ENCODE measurements around the gene CLK2. TPM values are rescaled to one million over a fixed set of nuclear protein-coding genes. Genes with fewer than 3 reads are reported as not detected.

The CLK2 gene
- total and polyA plus RNA-seq, 2 of the 13 experiments (the other 11 are each of a cell fraction or from before 2014, with no cell fraction given) = 20.1 to 73.5 TPM

DNA sequence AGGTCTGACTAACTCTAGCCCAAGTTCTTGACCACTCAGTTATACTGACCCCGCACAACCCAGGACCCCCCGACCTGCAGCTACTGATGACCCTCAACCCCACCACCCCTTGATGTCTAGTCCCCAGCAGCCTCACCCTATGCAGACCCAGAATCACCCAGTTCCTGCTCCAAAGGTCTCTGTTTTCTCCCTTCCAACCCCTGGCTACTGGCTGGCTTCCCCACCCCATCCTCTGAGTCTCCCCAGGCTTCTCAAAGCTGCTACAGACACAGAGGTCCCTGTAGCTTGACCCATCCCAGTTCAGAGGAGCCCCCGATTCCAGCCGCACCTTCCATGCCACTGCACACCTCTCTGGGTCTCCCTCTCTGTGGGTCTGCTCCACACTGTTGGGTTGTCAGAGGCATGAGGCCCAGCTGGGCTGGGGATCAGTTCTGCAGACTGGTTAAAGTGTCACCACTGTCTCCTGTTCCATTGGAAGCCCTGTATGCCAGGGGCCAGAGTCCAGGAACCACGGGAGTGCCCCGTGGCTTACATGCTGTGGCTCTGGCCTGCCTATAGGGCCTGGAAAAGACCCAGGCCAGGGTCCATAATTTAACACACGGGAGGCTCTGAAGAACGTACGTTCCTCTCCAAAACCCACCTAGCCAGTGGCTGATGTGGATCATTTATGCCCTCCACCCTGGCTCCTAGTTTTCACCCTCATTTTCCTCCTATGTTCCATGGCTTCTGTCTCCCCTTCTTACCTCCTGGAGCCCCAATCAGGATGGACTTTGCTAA, 27.4 kb upstream of the CLK2 start (continued):
- peak; percentile 90 for TF ChIP-seq ARNTL (CRISPR knock-in tag; IDR thresholded peaks at IDR 0.05)
- TF ChIP-seq, protein P1, sequence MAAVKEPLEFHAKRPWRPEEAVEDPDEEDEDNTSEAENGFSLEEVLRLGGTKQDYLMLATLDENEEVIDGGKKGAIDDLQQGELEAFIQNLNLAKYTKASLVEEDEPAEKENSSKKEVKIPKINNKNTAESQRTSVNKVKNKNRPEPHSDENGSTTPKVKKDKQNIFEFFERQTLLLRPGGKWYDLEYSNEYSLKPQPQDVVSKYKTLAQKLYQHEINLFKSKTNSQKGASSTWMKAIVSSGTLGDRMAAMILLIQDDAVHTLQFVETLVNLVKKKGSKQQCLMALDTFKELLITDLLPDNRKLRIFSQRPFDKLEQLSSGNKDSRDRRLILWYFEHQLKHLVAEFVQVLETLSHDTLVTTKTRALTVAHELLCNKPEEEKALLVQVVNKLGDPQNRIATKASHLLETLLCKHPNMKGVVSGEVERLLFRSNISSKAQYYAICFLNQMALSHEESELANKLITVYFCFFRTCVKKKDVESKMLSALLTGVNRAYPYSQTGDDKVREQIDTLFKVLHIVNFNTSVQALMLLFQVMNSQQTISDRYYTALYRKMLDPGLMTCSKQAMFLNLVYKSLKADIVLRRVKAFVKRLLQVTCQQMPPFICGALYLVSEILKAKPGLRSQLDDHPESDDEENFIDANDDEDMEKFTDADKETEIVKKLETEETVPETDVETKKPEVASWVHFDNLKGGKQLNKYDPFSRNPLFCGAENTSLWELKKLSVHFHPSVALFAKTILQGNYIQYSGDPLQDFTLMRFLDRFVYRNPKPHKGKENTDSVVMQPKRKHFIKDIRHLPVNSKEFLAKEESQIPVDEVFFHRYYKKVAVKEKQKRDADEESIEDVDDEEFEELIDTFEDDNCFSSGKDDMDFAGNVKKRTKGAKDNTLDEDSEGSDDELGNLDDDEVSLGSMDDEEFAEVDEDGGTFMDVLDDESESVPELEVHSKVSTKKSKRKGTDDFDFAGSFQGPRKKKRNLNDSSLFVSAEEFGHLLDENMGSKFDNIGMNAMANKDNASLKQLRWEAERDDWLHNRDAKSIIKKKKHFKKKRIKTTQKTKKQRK (IDR thresholded peaks at IDR 0.05; ENCODE audit: low read length) = no peak
- peak; percentile 94 for TF ChIP-seq ZNF33A (CRISPR knock-in tag; IDR thresholded peaks at IDR 0.05; ENCODE audit: borderline replicate concordance)
- TF ChIP-seq RFX5 (IDR thresholded peaks at IDR 0.05; ENCODE audit: low read depth, low read length) = no peak
- TF ChIP-seq ZNF143 (CRISPR knock-in tag; IDR thresholded peaks at IDR 0.05) = peak; percentile 53; the same call in 1 of the 2 replicates
- no peak for TF ChIP-seq NR2F2 (IDR thresholded peaks at IDR 0.05; ENCODE audit: borderline replicate concordance, low read depth)
- TF ChIP-seq ZNF878 (CRISPR knock-in tag; IDR thresholded peaks at IDR 0.05) = peak; percentile 87
- peak; percentile 97 for TF ChIP-seq ZNF230 (CRISPR knock-in tag; IDR thresholded peaks at IDR 0.05)
- no peak for TF ChIP-seq NPAS2 (CRISPR knock-in tag; IDR thresholded peaks at IDR 0.05; ENCODE audit: borderline replicate concordance)
- TF ChIP-seq ZNF232 (CRISPR knock-in tag; IDR thresholded peaks at IDR 0.05; ENCODE audit: borderline replicate concordance) = peak; percentile 95
- TF ChIP-seq LCORL (IDR thresholded peaks at IDR 0.05) = no peak
- peak; percentile 96 for TF ChIP-seq LCORL (CRISPR knock-in tag; IDR thresholded peaks at IDR 0.05)
- peak; percentile 47 for TF ChIP-seq MED8 (CRISPR knock-in tag; IDR thresholded peaks at IDR 0.05; ENCODE audit: insufficient replicate concordance)
- TF ChIP-seq, protein P2, sequence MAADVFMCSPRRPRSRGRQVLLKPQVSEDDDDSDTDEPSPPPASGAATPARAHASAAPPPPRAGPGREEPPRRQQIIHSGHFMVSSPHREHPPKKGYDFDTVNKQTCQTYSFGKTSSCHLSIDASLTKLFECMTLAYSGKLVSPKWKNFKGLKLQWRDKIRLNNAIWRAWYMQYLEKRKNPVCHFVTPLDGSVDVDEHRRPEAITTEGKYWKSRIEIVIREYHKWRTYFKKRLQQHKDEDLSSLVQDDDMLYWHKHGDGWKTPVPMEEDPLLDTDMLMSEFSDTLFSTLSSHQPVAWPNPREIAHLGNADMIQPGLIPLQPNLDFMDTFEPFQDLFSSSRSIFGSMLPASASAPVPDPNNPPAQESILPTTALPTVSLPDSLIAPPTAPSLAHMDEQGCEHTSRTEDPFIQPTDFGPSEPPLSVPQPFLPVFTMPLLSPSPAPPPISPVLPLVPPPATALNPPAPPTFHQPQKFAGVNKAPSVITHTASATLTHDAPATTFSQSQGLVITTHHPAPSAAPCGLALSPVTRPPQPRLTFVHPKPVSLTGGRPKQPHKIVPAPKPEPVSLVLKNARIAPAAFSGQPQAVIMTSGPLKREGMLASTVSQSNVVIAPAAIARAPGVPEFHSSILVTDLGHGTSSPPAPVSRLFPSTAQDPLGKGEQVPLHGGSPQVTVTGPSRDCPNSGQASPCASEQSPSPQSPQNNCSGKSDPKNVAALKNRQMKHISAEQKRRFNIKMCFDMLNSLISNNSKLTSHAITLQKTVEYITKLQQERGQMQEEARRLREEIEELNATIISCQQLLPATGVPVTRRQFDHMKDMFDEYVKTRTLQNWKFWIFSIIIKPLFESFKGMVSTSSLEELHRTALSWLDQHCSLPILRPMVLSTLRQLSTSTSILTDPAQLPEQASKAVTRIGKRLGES (CRISPR knock-in tag; IDR thresholded peaks at IDR 0.05; ENCODE audit: borderline replicate concordance) = peak; percentile 98
- TF ChIP-seq, protein P3, sequence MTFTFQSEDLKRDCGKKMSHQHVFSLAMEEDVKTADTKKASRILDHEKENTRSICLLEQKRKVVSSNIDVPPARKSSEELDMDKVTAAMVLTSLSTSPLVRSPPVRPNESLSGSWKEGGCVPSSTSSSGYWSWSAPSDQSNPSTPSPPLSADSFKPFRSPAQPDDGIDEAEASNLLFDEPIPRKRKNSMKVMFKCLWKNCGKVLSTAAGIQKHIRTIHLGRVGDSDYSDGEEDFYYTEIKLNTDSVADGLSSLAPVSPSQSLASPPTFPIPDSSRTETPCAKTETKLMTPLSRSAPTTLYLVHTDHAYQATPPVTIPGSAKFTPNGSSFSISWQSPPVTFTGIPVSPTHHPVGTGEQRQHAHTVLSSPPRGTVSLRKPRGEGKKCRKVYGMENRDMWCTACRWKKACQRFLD (CRISPR knock-in tag; IDR thresholded peaks at IDR 0.05; ENCODE audit: borderline replicate concordance) = peak; percentile 22; the same call in 1 of the 2 replicates
- peak; percentile 71 for TF ChIP-seq GATAD1 (CRISPR knock-in tag; IDR thresholded peaks at IDR 0.05)
- no peak for TF ChIP-seq RORA (CRISPR knock-in tag; IDR thresholded peaks at IDR 0.05)
- TF ChIP-seq SP140L (CRISPR knock-in tag; IDR thresholded peaks at IDR 0.05; ENCODE audit: borderline replicate concordance) = peak; percentile 67; the same call in 1 of the 2 replicates
- peak; percentile 59; the same call in 1 of the 2 replicates for TF ChIP-seq MAF1 (CRISPR knock-in tag; IDR thresholded peaks at IDR 0.05; ENCODE audit: borderline replicate concordance)
- TF ChIP-seq, protein P4, sequence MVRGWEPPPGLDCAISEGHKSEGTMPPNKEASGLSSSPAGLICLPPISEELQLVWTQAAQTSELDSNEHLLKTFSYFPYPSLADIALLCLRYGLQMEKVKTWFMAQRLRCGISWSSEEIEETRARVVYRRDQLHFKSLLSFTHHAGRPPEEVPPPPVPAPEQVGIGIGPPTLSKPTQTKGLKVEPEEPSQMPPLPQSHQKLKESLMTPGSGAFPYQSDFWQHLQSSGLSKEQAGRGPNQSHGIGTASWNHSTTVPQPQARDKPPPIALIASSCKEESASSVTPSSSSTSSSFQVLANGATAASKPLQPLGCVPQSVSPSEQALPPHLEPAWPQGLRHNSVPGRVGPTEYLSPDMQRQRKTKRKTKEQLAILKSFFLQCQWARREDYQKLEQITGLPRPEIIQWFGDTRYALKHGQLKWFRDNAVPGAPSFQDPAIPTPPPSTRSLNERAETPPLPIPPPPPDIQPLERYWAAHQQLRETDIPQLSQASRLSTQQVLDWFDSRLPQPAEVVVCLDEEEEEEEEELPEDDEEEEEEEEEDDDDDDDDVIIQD (CRISPR knock-in tag; IDR thresholded peaks at IDR 0.05; ENCODE audit: low read depth) = peak; percentile 56; the same call in 1 of the 2 replicates
- TF ChIP-seq DR1 (CRISPR knock-in tag; IDR thresholded peaks at IDR 0.05) = peak; percentile 92

Measured in HepG2 (cell line).